GM21381 (cell line): ENCODE measurements around the gene FOXP1.

Experiments
- ATAC-seq: cut with Tn5 transposase; IDR thresholded peaks from one replicate; pipeline ENCODE4 v1.9.1; 2021; ENCODE audit warnings: mild to moderate bottlenecking, moderate library complexity; ENCODE audit not compliant: unreplicated experiment

Gene FOXP1

DNA sequence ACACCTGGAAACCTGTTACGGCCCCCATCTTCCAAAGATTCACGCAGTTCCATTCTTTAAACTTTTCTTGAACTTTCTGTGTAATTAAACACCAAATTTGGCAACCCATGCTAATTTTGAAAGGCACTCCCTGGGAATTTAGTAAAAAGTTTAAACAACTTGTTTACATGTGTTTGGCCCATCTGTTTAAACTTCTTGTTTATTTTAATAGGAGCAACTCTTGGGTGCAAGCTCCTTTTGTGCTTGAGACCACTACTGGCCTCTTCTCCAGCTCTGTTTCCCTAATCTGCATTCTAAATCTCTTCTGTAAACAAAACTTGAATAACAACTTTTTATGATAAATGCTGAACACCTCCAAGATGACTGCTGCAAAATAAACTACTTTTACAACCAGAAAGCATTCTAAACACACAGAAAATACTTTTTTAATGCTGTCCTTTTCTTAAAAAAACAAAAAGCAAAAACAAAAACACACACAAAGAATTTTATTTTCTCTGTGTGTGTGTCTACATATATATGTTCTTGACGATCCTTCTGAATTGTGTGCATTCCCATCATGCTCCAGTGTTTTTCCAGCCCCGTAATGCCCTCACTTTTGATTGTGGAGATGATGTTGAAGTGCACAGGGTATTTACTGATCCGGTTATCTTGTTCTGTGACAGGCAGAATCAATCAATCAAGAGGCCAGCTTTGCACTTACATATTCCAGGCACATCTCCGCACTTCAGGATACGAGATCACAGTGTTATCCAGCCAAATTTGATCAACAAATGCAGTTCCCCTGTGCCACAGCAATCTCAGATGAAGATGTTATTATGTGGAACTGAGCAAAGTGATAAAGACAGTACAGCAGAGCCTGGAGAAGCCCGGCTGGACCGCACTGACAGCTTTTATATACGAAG is 416.9 kb downstream of the FOXP1 start:
- ATAC-seq, result no peak

DNA sequence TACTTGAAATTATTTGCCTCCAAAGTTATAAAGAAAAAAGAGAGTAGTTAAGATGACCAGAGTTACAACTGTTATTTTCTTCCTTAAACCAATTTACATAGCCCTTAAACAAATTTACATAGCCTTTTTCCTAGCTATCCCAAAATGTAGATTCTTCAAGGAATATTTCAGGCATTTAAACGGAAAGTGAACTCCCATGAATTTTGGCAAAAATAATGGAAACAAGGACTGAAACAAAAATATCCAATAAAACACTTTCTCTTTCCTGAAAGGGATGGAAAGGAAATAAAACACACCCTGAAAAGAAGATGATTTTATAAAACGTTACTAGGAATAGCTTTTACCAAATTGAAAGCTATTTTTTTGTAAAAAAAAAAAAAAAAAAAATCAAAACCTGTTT is 418.6 kb downstream of the FOXP1 start:
- ATAC-seq, result no peak

DNA sequence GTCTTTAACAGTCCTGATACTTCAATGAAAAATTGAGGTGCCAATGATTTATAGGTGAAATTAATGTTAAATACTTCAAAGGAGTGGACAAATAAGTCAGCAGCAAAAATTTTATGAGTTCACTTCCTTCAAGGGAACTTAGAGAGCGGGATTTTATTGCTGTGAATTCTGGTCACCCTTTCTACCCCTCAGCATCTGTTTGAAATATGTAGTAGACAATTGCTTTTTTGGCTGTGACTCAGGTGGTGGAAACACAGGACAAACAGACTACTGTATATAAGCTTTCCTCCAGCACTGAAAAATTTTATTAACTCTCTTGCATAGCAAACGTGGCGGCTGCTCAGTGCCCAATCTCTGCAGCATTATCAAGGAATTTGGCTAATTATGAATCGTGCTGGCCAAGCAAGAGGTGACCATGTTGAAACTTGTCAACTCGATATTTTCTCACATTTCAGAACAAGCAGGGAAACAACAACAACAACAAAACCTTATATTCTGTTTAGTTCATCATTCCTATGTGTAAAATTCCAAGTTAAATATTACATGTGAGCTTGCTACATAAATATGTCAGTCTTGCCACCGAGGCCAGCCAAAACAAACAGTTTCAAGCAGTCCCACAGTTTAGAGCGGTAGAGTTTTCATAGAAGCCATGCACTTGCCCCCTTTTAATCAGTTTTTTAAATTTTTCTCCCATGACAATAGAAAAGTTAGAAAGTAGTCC is 420.2 kb downstream of the FOXP1 start:
- no peak for ATAC-seq

DNA sequence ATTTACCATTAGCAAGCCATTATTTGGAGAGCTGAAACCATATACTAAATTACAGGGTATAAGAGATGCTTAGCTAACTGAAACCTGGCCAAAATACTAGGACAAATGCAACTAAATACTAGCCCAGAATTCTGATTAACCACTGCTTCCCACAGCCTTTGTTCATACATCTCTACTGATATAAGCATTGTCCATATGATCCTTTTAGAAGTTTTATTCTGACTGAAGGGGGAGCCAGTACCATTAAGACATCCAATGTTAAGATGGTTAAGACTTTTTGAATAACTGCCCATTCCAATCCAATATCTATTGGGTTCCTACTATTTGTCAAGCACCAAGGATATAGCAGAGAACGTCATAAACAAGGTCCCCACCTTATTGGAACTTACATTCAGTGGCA is 421.3 kb downstream of the FOXP1 start:
- ATAC-seq, result no peak

DNA sequence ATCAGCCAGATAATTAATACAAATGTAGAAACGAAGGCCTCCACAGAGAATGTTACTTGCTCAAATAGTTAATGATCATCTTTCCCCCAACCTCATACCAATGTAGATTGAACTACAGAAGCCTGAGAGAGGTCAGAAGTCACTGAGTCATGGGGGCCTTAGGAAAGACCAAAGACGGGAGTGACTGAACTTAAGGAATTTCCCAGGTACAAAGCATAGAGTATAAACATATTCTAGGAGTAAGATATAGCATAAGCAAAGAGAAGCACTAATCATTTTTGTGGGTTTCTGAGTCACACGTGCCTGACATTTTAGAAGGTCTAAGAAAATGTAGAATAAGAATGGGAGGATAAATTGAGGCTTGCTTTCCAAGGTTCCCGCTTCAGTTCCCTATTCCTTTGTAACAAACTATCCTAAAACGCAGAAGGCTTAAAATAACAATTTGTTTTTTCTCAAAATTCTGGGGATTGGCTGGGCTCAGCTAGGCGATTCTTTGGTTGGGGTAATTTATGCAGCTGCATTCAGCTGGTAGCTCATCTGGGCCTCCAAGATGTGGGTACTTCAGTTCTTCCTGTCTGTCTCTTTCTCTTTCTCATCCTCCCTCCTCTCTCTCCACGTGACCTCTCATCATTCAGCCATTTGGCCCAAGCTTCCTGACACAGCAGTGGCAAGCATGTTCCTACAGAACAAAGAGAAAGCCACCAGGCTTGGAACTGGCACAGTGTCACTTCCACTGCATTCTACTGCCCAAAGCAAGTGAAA is 422.6 kb downstream of the FOXP1 start:
- no peak for ATAC-seq

DNA sequence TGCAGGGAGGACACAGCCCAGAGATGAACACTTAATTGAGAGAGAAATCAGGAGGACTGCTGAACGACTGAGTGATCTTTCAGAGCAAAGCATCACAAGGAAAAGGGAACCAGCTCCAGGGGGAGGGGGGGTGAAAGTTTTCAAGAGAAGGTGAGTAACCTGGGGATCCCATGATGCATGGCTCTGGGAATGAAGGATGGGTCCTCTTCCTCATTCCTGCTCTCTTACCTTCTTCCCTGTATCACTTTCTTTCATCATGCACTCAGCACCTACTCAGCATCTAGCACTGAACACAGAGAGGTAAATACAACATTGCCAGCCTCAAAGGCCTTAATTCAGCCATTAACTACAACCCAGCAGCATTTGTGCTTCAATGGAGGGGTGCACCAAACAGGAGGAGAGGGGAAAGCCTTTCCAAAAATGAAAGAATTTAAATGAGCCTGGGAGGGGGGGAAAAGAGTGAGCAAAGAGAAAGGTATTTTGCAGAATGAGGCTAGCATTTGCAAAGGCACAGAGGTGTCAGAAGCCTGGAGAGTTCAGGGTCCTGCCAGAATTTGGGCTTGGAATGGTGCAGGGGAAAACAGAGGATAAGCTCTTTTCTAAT is 427.4 kb downstream of the FOXP1 start:
- no peak for ATAC-seq

DNA sequence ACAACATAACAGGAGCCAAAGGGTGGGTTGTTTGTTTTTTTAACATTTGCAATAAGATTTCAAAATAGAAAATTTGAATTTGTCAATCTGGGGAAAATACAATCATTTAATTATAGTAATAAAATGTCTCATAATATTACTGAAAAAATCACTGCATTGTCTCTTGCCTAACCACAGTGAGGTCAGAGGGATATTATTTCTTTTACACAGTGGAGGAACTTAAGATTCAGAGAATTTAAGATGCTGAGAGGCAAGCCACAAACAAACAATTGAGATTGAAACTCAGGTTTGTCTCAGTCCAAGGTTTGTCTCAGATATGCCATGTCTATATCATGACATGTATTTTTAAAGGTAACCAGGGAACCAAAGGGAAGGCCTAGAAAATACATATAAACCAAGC is 428.7 kb downstream of the FOXP1 start:
- no peak for ATAC-seq

DNA sequence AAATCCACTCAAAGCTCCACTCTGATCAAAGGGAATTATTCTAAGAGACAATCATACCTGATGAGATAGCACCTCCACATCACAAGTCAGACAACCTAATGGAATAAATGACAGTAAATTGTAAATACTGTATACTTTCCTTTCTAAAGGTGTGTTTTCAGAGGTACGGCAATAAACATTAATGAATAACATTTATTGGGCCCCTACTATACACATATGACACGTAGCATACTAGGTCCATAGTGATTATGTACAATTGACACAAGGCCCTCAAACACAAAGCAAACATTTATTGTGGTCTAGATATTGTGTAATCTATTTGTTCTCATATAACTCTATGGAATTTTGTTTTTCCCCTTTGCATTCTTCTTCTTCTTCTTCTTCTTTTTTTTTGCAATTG is 429.8 kb downstream of the FOXP1 start:
- ATAC-seq, result no peak

DNA sequence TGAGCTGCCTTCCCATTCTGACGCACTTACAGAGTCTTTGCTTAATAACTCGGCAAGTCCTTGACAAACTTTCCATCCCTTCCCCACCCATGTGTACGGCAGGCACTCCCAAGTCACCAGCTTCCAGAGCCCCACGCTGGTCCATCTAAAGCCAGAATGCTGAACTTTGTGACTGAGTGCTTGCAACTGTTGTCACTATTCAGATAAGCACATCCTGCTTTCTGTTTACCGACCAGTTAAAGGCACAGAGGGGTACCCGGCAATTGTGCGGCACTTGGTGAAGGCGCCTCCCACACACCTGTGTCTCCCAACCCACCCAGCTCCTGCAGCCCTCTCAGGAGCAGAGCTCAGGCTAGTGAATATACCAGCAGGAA is 430.6 kb downstream of the FOXP1 start:
- ATAC-seq, result no peak

DNA sequence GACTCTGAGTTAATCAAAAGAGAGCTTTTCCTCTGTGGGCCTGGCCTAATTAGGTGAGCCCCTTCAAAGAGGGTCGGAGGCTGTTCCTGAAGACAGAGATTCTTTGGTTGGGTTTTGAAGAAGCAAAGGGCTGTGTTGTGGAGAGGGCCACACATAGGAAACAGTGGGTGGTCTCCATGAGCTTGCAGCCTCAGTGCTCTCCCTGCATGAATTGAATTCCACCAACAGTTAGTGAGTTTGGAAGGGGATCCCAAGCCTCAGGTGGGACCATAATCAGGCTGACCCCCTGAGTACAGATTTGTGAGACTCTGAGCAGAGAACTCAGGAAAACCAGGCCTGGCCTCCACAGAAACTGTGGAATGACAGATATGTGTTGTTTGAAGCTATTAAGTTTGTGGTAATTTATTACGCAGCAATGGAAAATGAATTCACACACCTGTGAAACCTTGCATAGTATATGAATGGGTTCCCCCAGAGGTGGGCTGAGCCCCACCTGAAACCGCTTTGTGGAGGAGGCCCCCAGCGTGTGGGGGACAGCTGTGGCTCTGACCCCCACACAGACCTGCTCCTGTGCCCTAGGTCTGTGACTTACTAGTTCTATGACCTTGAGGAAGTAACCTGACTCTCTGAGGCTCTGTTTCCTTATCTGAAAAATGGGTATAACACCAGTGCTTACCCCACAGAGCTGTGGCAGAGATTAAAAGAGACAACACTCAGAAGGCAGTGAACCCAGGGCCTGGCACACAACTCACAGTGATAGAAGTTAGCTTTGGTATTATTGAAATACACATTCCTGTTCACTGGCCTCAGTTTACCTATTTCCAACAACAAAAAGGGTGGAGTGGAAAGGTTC is 431.3 kb downstream of the FOXP1 start:
- ATAC-seq, result no peak

DNA sequence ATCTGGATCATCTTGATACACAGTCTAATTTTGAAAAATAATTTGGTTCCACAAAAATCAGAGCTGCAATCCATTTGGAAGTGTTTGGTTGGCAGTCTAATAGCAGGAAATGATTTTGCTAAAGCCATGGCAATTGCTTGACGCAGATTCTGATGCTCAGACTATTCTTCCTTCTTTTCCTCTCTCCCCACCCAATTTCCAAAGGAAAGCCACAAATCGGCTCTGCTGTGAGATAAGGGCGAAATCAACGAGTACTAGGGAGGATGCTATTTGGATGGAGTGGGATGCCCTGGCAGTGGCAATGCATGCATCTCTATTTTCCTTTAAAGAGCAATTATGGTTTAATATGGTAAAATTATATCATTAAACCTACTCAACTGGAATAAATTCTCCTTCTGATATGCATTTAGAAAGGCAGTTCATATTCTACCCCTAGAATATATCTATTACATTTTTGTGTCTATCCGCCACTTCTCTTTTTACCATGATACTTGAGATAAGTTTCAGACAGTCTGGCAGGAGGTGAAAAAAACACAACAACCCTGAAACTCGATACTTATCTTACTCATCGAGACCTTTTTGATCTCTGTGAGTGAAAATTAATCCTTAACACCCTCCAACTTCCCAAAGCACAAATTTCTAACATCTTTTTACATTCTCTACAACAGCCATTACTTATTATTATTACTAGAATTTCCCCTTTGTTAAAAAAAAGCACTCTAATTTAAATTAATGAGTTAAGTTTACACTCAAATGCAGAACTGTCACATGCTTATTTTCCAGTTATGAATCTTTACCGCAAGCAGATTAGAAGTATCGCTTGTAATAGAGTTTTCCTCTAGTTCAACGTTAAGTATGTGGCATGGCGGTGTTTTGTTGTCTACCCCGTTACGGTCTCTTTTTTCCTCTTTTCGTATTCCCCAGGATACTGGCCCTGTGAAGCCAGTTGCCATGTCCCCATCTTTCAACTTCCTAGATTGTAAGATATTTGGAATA is 433.3 kb downstream of the FOXP1 start:
- ATAC-seq, result peak; percentile 65

DNA sequence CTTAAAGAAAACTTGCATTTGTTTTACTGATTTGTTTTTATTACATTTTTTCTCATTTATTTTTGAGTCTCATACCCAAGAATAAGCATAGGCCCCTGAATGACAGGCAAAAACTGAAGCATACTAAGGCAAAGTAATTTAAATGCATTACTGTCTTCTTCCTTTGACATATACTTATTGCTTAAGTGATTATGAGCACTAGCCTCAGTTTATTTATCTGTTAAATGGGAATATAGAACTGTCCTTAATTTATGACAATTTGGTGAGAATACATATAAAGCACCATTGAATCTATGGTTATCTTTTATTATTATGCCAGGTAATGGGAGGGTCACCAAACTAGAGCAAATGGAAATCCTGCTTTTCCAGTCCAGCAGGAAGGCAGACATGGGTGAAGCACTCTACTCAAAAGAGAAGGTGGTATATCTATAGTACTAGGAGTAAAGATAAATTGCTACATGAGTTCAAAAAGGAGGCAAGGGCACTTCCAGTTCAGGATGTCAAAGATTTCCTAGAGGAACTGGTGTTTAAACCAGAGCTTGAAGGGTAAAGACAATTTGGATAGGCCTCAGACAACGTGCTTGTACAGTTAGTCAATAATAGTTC is 435.0 kb downstream of the FOXP1 start:
- no peak for ATAC-seq

DNA sequence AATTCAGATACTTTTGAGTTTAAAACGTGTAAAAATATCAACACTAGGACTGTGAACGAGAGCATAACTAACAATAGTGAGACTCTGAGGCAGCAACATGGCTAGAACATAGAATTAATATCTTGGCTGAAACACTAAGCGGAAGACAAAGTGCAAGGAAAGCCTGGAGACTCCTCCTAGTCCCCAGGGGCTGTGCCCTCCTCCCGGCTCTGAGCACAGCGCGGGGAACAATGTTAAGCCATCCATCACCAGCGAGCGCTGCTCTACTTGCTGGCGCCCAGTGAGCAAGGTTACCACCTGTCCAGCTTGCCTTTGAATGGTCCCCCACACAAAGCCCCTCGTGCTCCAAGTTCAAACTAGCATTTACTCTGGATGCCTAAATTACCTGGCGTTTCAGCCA is 436.9 kb downstream of the FOXP1 start:
- no peak for ATAC-seq

DNA sequence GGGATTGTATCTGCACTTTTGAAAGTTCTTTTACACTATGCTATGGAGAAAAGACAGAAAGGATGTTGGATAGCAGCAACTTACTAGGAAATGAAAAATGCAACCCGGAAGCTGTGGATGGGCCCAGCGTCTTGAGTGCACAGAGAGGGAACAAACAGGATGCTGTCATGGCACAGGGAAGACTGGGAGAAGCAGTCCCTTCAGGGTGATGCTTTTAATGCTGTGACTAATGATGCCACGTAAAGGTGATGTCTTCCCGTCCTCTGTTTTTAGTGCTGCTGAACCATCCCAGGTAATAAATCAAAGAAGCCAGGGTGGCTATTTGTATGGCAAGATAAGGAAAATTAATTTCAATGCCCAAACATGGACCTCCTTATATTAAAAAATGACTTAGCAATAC is 437.6 kb downstream of the FOXP1 start:
- ATAC-seq, result no peak

DNA sequence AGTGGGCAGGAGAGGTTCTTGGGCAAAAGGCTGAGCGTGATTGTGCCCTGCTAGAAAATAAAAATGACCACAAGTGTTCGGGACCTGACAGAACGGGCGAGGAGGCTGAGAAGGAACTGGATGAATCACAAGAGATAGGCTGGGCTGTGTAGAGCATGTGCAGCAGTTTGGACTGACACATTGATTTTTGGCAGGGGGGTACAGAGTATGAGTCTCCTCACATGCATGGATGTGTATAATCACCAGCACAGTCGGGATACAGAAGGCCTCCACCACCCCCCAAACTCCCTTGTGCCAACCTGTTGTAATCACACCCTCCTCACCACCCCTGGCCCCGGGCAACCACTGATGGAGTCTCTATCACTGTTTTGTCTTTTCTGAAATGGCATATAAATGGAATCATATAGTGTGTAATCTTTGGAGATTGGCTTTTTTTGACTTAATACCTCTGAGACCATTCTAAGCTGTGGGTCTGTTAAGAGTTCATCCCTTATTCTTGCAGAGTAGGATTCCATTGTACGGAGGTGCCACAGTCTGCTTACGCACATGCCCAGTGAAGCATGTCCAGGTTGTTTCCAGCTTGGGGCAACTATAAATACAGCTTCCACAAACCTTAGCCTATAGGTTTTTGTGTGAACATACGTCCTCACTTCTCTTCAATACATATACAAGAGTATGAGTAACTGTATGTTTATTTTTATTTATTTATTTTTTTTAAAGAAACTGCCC is 438.8 kb downstream of the FOXP1 start:
- no peak for ATAC-seq

DNA sequence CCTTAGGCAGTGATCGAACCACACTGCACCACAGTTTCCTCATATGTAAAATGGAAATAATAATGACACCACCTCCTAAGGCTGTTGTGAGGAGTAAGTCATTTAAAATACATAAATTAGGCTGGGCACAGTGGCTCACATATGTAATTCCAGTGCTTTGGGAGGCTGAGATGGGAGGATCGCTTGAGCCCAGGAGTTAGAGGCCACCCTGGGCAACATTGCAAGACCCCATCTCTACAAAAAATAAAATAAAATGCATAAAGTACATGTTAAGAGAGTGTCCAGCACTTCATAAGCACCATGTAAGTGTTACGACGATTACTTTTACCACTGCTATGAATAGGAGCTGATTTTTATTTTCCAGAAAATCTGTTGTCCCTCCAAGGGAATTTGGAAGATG is 440.0 kb downstream of the FOXP1 start:
- ATAC-seq, result no peak

DNA sequence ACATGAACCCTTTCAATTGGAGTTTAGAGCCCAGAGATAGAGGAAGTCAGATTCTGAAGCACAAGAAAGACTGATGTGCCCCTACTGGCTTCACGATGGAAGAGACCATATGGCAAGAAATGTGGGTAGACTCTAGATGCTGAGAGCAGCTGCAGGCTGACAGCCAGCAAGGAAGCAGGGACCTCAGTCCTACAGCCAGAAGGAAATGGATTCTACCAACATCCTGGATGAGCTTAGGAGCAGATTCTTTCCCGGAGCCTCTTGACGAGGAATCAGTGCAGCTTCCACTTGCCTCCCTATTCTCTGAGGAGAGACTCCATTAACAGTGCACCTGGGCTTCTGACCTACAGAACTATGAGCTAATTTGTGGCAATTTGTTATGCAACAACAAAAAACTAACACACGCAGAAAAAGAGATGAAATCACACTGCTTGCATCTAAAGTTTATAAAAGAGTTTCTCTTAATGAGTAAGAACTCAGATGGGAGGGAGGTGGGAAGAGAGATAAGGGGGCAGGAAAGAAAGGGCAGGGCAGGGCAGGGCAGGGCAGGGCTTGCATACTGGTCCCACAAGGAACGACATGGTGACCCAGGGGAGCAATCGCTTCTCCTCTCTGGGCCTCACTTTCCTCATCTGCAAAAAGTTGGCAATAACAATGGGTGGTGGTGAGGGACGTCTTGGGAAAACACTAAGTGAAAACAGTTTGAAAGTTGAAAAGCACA is 440.9 kb downstream of the FOXP1 start:
- ATAC-seq, result no peak
